ENCODE results near the gene MUCL3. TPM values are rescaled to one million over a fixed set of nuclear protein-coding genes. Genes with fewer than 3 reads are reported as not detected.

Gene MUCL3
- total RNA-seq, 1 experiment from 2014 or later = not detected

- Histone ChIP-seq H3K9me3 (ENCODE audit: low read depth, low read length, poor library complexity, severe bottlenecking) (no peaks in the 10 kb centered on the region), H3K27ac (ENCODE audit: low read depth, low read length, poor library complexity, severe bottlenecking) (no peak within 1 kb of the TSS), H3K4me1 (ENCODE audit: insufficient read depth, low read length, poor library complexity, severe bottlenecking) (peaks cover 5% of the 10 kb centered on the region), H3K4me3 (ENCODE audit: low read depth, low read length, poor library complexity, severe bottlenecking) (no peak within 1 kb of the TSS), H3K27me3 (replicated peaks; ENCODE audit: insufficient read depth, low read depth, low read length, poor library complexity) (no peaks in the 10 kb centered on the region), H3K36me3 (ENCODE audit: insufficient read depth, low read length, poor library complexity, severe bottlenecking) (no peaks in the 10 kb centered on the region)
- POLR2A ChIA-PET (ENCODE audit: low non-redundant PET) = no interaction called here
- DNase-seq (ENCODE audit: low spot score) = no peak
- intact Hi-C loops (cut with micrococcal nuclease; ENCODE audit: unreplicated experiment) = no loop called here
- no TSS peak for BruUV-seq (replicated peaks)
- CTCF ChIA-PET = no interaction called here
- TF ChIP-seq EZH2 (IDR thresholded peaks at IDR 0.05; ENCODE audit: borderline replicate concordance, low read depth, low read length, poor library complexity, severe bottlenecking) = no peak
These were observed 8.7 kb upstream of the MUCL3 start, which contains the start of gene SFTA2 for GRCh38 chr6:30931969-30932645. SFTA2 (minus strand) TSS chr6:30932170; CDS start chr6:30932096, 74 bp downstream.

GRCh38 chr6:30932665-30933365, 8.0 kb upstream of the MUCL3 start:
- TF ChIP-seq EZH2 (IDR thresholded peaks at IDR 0.05; ENCODE audit: borderline replicate concordance, low read depth, low read length, poor library complexity, severe bottlenecking) (no peak), CTCF (conservative IDR thresholded peaks at IDR 0.05; ENCODE audit: low read depth, low read length) (no peak)
- Histone ChIP-seq H3K36me3 (ENCODE audit: insufficient read depth, low read length, poor library complexity, severe bottlenecking) (no peaks in the 10 kb centered on the region), H3K4me3 (ENCODE audit: low read depth, low read length, poor library complexity, severe bottlenecking) (no peak overlapping the region), H3K27me3 (replicated peaks; ENCODE audit: insufficient read depth, low read depth, low read length, poor library complexity) (no peaks in the 10 kb centered on the region), H3K9me3 (ENCODE audit: low read depth, low read length, poor library complexity, severe bottlenecking) (no peaks in the 10 kb centered on the region), H3K4me1 (ENCODE audit: insufficient read depth, low read length, poor library complexity, severe bottlenecking) (peaks cover 5% of the 10 kb centered on the region), H3K27ac (ENCODE audit: low read depth, low read length, poor library complexity, severe bottlenecking) (no peak overlapping the region)
- intact Hi-C loops (cut with micrococcal nuclease; ENCODE audit: unreplicated experiment) = no loop called here
- CTCF ChIA-PET = no interaction called here
- POLR2A ChIA-PET (ENCODE audit: low non-redundant PET) = no interaction called here
- no TSS peak for BruUV-seq (replicated peaks)
- DNase-seq (ENCODE audit: low spot score) = no peak

- no TSS peak for BruUV-seq (replicated peaks)
- Histone ChIP-seq H3K27ac (ENCODE audit: low read depth, low read length, poor library complexity, severe bottlenecking) (no peak overlapping the region), H3K36me3 (ENCODE audit: insufficient read depth, low read length, poor library complexity, severe bottlenecking) (no peaks in the 10 kb centered on the region), H3K4me1 (ENCODE audit: insufficient read depth, low read length, poor library complexity, severe bottlenecking) (peaks cover 8% of the 10 kb centered on the region), H3K9me3 (ENCODE audit: low read depth, low read length, poor library complexity, severe bottlenecking) (no peaks in the 10 kb centered on the region), H3K27me3 (replicated peaks; ENCODE audit: insufficient read depth, low read depth, low read length, poor library complexity) (no peaks in the 10 kb centered on the region), H3K4me3 (ENCODE audit: low read depth, low read length, poor library complexity, severe bottlenecking) (no peak overlapping the region)
- intact Hi-C loops (cut with micrococcal nuclease; ENCODE audit: unreplicated experiment) = no loop called here
- ChIA-PET CTCF (no interaction called here), POLR2A (ENCODE audit: low non-redundant PET) (no interaction called here)
- peak; percentile 30 for DNase-seq (ENCODE audit: low spot score)
- no peak for TF ChIP-seq CTCF (conservative IDR thresholded peaks at IDR 0.05; ENCODE audit: low read depth, low read length)
- TF ChIP-seq EZH2 (IDR thresholded peaks at IDR 0.05; ENCODE audit: borderline replicate concordance, low read depth, low read length, poor library complexity, severe bottlenecking) = no peak
These were observed 5.8 kb upstream of the MUCL3 start for GRCh38 chr6:30935018-30935417.
